ENCODE results near the gene MYL7. TPM values are rescaled to one million over a fixed set of nuclear protein-coding genes. Genes with fewer than 3 reads are reported as not detected.

Gene MYL7
- total RNA-seq, 1 donor from 2014 or later = 1.2 TPM

- H3K36me3 ChIP-seq (ENCODE audit: control insufficient read depth, insufficient read depth, low read length) = no peaks in the 10 kb centered on the region
- DNase-seq (ENCODE audit: low read depth) = no peak
- TF ChIP-seq CTCF (IDR thresholded peaks at IDR 0.05; ENCODE audit: insufficient read depth, low read length, poor library complexity, severe bottlenecking) = no peak
- H3K4me3 ChIP-seq (ENCODE audit: low read depth, low read length) = no peak overlapping the region
- H3K27me3 ChIP-seq (ENCODE audit: control insufficient read depth, insufficient read depth, low read length) = no peaks in the 10 kb centered on the region
These were observed 48.0 kb downstream of the MYL7 start for GRCh38 chr7:44093102-44093641.

Other genes starting within 250 kb of the MYL7 start
- 30.0 and 30.1 TPM in 2 replicates for gene URGCP, start 234.7 kb downstream of the MYL7 start, total RNA-seq
- 27.4 and 34.0 TPM in 2 replicates for gene UBE2D4, start 214.9 kb downstream of the MYL7 start, total RNA-seq
- not detected in 2 replicates for gene SPDYE1, start 143.4 kb downstream of the MYL7 start, total RNA-seq
- 120 and 121 TPM in 2 replicates for gene DBNL, start 96.6 kb downstream of the MYL7 start, total RNA-seq
- not detected in 2 replicates for gene PGAM2, start 75.8 kb downstream of the MYL7 start, total RNA-seq
- gene POLM, start 58.8 kb downstream of the MYL7 start, total RNA-seq = 19.8 and 22.1 TPM in 2 replicates
- 81.1 and 82.8 TPM in 2 replicates for gene AEBP1, start 37.0 kb downstream of the MYL7 start, total RNA-seq
- 72.8 and 73.0 TPM in 2 replicates for gene POLD2, start 17.8 kb downstream of the MYL7 start, total RNA-seq
- gene GCK, start 48.1 kb upstream of the MYL7 start, total RNA-seq = 0.75 and 2.3 TPM in 2 replicates
- gene YKT6, start 59.6 kb upstream of the MYL7 start, total RNA-seq = 124 and 128 TPM in 2 replicates
- 0.68 TPM in 1 of 2 replicates, not detected in the other for gene CAMK2B, start 184.3 kb upstream of the MYL7 start, total RNA-seq